ENCODE results near the gene TNFAIP6.
"Not testable (repeated sequence)": the region's sequence is repeated elsewhere in the genome, so short reads cannot be mapped to it uniquely, and the experiment has no call there.

Gene TNFAIP6

GRCh38 chr2:151361674-151362370 lies 4.4 kb downstream of the TNFAIP6 start:
- DNase-seq, result no peak

- no peak for DNase-seq
These were observed 6.3 kb downstream of the TNFAIP6 start for GRCh38 chr2:151363709-151364108.

GRCh38 chr2:151367571-151367970 lies 10.2 kb downstream of the TNFAIP6 start:
- DNase-seq, result no peak

GRCh38 chr2:151374436-151374835 lies 17.0 kb downstream of the TNFAIP6 start:
- DNase-seq, result no peak

GRCh38 chr2:151379169-151379568 lies 21.8 kb downstream of the TNFAIP6 start:
- DNase-seq, result no peak

GRCh38 chr2:151380580-151381235 lies 23.3 kb downstream of the TNFAIP6 start:
- no peak for DNase-seq

- DNase-seq, result no peak
These were observed 23.9 kb downstream of the TNFAIP6 start for GRCh38 chr2:151381266-151381665.

GRCh38 chr2:151388011-151388410 lies 30.6 kb downstream of the TNFAIP6 start:
- no peak for DNase-seq

- DNase-seq, result no peak
These were observed 34.0 kb downstream of the TNFAIP6 start for GRCh38 chr2:151391436-151391835.

GRCh38 chr2:151394509-151394908 lies 37.1 kb downstream of the TNFAIP6 start:
- no peak for DNase-seq

GRCh38 chr2:151395509-151396374 lies 38.4 kb downstream of the TNFAIP6 start:
- DNase-seq, result no peak

GRCh38 chr2:151399981-151400380 lies 42.6 kb downstream of the TNFAIP6 start:
- no peak for DNase-seq

- DNase-seq, result no peak
These were observed 43.8 kb downstream of the TNFAIP6 start for GRCh38 chr2:151401149-151401548.

- DNase-seq, result no peak
These were observed 46.5 kb downstream of the TNFAIP6 start for GRCh38 chr2:151403914-151404313.

GRCh38 chr2:151405376-151405775 lies 48.0 kb downstream of the TNFAIP6 start:
- no peak for DNase-seq

- DNase-seq, result no peak
These were observed 49.9 kb downstream of the TNFAIP6 start for GRCh38 chr2:151407281-151407680.

GRCh38 chr2:151408788-151409600 lies 51.6 kb downstream of the TNFAIP6 start:
- no peak for DNase-seq

- DNase-seq, result peak; percentile 99
These were observed 52.5 kb downstream of the TNFAIP6 start, which contains the start of gene RIF1 for GRCh38 chr2:151409601-151410484. Gene RIF1 (plus strand): TSS chr2:151409902. CDS start chr2:151410424, 522 bp downstream.

GRCh38 chr2:151410485-151410834 lies 53.1 kb downstream of the TNFAIP6 start:
- DNase-seq, result peak; percentile 42

- no peak for DNase-seq
These were observed 60.3 kb downstream of the TNFAIP6 start for GRCh38 chr2:151417650-151418049.

- not testable (repeated sequence) for DNase-seq
These were observed 64.3 kb downstream of the TNFAIP6 start for GRCh38 chr2:151421681-151422080.

All from NCI-H2227 treated with DMSO at 0.1 percent for 48 hours (cell line).